GM23338 (cell line): ENCODE results near the gene ZNF70. TPM values are rescaled to one million over a fixed set of nuclear protein-coding genes. Genes with fewer than 3 reads are reported as not detected.

Experiments used
- CREB1 ChIP-seq: fragments of 250-450 bp; sonication (Bioruptor Pico); IDR thresholded peaks from 2 replicates; pipeline ENCODE4 v1.5.0; 2020; ENCODE audit warnings: low read depth, mild to moderate bottlenecking, moderate library complexity
- EZH2phosphoT487 ChIP-seq: fragments of 200-600 bp; sonication (generic); IDR thresholded peaks from one replicate; pipeline ENCODE4 v1.8.1; 2018; ENCODE audit warnings: antibody characterized with exemption; ENCODE audit not compliant: unreplicated experiment
- POLR2AphosphoS5 ChIP-seq: IDR thresholded peaks from 2 replicates; pipeline ENCODE4 v1.6.1; 2016; ENCODE audit warnings: antibody characterized with exemption, low read depth
- STAT1 ChIP-seq: IDR thresholded peaks from one replicate; pipeline ENCODE4 v1.6.1; 2016; ENCODE audit warnings: antibody characterized with exemption; ENCODE audit not compliant: unreplicated experiment
- ZNF331 ChIP-seq: fragments of 250-450 bp; sonication (Bioruptor Pico); IDR thresholded peaks from 2 replicates; pipeline ENCODE4 v1.5.0; 2020; ENCODE audit warnings: low read depth, mild to moderate bottlenecking, moderate library complexity
- polyA plus RNA-seq: library from polyadenylated mRNA; unstranded; fragments of >200 nt; fragmentation: Nextera tagmentation; extraction: Ambion mirVana; gene quantifications from 2 replicates; pipeline ENCODE4 v1.2.1, GENCODE V29; 2016
- total RNA-seq: library from RNA; depleted of rRNA; stranded (reverse); fragments of >200 nt; shearing (Covaris generic); gene quantifications from 2 replicates; pipeline ENCODE4 v1.2.3, GENCODE V29; 2014
- TF ChIP-seq, protein P1 (sequence below): fragments of 250-450 bp; sonication (Bioruptor Pico); IDR thresholded peaks from 2 replicates; pipeline ENCODE4 v1.5.0; 2020; ENCODE audit warnings: mild to moderate bottlenecking, moderate library complexity
- TF ChIP-seq, protein P2 (sequence below): IDR thresholded peaks from 2 replicates; pipeline ENCODE4 v1.6.1; 2016; ENCODE audit warnings: antibody characterized with exemption
- TF ChIP-seq, protein P3 (sequence below): IDR thresholded peaks from one replicate; pipeline ENCODE4 v1.6.1; 2018; ENCODE audit warnings: antibody characterized with exemption; ENCODE audit not compliant: unreplicated experiment

Gene ZNF70
- total and polyA plus RNA-seq, 2 experiments from 2014 or later: 0.45 to 2.6 TPM

DNA sequence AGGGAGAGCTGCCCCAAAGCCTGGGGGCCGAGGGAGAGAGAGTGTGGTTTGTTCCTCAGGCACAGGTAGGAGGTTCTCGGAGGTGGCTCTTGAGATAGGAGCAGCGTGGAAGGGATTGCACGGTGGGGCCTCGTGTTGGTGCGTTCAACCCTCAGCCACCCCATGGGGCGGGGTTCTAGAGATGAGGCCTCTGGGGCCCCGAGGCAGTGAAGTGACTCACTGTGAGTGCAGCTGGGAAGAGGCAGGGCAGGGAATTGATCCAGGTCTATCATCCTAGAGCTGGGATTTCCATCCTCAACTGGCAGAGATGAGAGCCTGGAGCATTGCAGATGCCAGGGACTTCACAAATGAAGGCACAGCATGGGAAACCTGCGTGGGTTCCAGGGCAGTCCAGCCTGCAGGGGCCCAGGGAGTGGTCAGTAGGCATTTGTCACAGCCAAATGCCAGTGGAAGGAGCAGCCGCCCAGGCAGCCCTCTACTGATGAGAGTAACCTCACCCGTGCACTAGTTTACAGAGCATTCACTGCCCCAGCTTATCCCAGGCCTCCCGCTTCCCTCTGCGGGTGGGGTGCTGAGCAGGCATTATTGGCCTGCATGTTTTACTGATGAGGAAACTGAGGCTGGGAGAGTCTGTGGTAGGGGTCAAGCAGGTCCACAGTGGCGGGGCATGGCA lies 30.7 kb upstream of the ZNF70 start (continued):
- TF ChIP-seq, protein P1, sequence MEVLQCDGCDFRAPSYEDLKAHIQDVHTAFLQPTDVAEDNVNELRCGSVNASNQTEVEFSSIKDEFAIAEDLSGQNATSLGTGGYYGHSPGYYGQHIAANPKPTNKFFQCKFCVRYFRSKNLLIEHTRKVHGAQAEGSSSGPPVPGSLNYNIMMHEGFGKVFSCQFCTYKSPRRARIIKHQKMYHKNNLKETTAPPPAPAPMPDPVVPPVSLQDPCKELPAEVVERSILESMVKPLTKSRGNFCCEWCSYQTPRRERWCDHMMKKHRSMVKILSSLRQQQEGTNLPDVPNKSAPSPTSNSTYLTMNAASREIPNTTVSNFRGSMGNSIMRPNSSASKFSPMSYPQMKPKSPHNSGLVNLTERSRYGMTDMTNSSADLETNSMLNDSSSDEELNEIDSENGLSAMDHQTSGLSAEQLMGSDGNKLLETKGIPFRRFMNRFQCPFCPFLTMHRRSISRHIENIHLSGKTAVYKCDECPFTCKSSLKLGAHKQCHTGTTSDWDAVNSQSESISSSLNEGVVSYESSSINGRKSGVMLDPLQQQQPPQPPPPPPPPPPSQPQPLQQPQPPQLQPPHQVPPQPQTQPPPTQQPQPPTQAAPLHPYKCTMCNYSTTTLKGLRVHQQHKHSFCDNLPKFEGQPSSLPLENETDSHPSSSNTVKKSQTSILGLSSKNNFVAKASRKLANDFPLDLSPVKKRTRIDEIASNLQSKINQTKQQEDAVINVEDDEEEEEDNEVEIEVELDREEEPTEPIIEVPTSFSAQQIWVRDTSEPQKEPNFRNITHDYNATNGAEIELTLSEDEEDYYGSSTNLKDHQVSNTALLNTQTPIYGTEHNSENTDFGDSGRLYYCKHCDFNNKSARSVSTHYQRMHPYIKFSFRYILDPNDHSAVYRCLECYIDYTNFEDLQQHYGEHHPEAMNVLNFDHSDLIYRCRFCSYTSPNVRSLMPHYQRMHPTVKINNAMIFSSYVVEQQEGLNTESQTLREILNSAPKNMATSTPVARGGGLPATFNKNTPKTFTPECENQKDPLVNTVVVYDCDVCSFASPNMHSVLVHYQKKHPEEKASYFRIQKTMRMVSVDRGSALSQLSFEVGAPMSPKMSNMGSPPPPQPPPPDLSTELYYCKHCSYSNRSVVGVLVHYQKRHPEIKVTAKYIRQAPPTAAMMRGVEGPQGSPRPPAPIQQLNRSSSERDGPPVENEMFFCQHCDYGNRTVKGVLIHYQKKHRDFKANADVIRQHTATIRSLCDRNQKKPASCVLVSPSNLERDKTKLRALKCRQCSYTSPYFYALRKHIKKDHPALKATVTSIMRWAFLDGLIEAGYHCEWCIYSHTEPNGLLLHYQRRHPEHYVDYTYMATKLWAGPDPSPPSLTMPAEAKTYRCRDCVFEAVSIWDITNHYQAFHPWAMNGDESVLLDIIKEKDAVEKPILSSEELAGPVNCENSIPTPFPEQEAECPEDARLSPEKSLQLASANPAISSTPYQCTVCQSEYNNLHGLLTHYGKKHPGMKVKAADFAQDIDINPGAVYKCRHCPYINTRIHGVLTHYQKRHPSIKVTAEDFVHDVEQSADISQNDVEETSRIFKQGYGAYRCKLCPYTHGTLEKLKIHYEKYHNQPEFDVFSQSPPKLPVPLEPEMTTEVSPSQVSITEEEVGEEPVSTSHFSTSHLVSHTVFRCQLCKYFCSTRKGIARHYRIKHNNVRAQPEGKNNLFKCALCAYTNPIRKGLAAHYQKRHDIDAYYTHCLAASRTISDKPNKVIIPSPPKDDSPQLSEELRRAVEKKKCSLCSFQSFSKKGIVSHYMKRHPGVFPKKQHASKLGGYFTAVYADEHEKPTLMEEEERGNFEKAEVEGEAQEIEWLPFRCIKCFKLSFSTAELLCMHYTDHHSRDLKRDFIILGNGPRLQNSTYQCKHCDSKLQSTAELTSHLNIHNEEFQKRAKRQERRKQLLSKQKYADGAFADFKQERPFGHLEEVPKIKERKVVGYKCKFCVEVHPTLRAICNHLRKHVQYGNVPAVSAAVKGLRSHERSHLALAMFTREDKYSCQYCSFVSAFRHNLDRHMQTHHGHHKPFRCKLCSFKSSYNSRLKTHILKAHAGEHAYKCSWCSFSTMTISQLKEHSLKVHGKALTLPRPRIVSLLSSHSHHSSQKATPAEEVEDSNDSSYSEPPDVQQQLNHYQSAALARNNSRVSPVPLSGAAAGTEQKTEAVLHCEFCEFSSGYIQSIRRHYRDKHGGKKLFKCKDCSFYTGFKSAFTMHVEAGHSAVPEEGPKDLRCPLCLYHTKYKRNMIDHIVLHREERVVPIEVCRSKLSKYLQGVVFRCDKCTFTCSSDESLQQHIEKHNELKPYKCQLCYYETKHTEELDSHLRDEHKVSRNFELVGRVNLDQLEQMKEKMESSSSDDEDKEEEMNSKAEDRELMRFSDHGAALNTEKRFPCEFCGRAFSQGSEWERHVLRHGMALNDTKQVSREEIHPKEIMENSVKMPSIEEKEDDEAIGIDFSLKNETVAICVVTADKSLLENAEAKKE (CRISPR knock-in tag): no peak
- TF ChIP-seq ZNF331 (CRISPR knock-in tag): no peak
- TF ChIP-seq EZH2phosphoT487: no peak
- TF ChIP-seq, protein P2, sequence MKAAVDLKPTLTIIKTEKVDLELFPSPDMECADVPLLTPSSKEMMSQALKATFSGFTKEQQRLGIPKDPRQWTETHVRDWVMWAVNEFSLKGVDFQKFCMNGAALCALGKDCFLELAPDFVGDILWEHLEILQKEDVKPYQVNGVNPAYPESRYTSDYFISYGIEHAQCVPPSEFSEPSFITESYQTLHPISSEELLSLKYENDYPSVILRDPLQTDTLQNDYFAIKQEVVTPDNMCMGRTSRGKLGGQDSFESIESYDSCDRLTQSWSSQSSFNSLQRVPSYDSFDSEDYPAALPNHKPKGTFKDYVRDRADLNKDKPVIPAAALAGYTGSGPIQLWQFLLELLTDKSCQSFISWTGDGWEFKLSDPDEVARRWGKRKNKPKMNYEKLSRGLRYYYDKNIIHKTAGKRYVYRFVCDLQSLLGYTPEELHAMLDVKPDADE: no peak
- TF ChIP-seq CREB1 (CRISPR knock-in tag): no peak
- no peak for TF ChIP-seq STAT1
- no peak for TF ChIP-seq POLR2AphosphoS5
- TF ChIP-seq, protein P3, sequence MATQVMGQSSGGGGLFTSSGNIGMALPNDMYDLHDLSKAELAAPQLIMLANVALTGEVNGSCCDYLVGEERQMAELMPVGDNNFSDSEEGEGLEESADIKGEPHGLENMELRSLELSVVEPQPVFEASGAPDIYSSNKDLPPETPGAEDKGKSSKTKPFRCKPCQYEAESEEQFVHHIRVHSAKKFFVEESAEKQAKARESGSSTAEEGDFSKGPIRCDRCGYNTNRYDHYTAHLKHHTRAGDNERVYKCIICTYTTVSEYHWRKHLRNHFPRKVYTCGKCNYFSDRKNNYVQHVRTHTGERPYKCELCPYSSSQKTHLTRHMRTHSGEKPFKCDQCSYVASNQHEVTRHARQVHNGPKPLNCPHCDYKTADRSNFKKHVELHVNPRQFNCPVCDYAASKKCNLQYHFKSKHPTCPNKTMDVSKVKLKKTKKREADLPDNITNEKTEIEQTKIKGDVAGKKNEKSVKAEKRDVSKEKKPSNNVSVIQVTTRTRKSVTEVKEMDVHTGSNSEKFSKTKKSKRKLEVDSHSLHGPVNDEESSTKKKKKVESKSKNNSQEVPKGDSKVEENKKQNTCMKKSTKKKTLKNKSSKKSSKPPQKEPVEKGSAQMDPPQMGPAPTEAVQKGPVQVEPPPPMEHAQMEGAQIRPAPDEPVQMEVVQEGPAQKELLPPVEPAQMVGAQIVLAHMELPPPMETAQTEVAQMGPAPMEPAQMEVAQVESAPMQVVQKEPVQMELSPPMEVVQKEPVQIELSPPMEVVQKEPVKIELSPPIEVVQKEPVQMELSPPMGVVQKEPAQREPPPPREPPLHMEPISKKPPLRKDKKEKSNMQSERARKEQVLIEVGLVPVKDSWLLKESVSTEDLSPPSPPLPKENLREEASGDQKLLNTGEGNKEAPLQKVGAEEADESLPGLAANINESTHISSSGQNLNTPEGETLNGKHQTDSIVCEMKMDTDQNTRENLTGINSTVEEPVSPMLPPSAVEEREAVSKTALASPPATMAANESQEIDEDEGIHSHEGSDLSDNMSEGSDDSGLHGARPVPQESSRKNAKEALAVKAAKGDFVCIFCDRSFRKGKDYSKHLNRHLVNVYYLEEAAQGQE: no peak
